Breast epithelium (tissue), 4 donors: ENCODE measurements around the gene ERF. TPM values are rescaled to one million over a fixed set of nuclear protein-coding genes. Genes with fewer than 3 reads are reported as not detected.

Source experiments
- DNase-seq, 2 donors: peaks; one replicate each; pipeline ENCODE4 v3.0.0-alpha.2; 2019; ENCODE audit warnings: low spot score in 2 of 2
- H3K27ac ChIP-seq, 2 donors: fragments of 200-600 bp; sonication (generic) in 1 of 2; one replicate each; pipeline ENCODE4 v1.5.1; 2016 to 2019; ENCODE audit warnings: mild to moderate bottlenecking in 1 of 2
- H3K27me3 ChIP-seq, 2 donors: fragments of 200-600 bp; sonication (generic) in 1 of 2; one replicate each; pipeline versions ENCODE4 v1.5.1 to v1.6.0; 2017 to 2019; ENCODE audit warnings: control low read depth in 1 of 2, mild to moderate bottlenecking in 1 of 2
- H3K36me3 ChIP-seq: fragments of 200-600 bp; one replicate; pipeline ENCODE4 v1.5.1; 2019
- H3K4me1 ChIP-seq, 2 donors: fragments of 200-600 bp; sonication (generic); one replicate each; pipeline ENCODE4 v1.5.1; 2016 to 2019; ENCODE audit warnings: control low read depth in 1 of 2
- H3K4me3 ChIP-seq, 3 donors: fragments of 200-600 bp; sonication (generic); 1 replicate in 2 of 3; 2 replicates in 1 of 3; pipeline ENCODE4 v1.5.1; 2016 to 2019; ENCODE audit warnings: mild to moderate bottlenecking in 3 of 3, moderate library complexity in 2 of 3
- H3K9me3 ChIP-seq, 2 donors: fragments of 200-600 bp; sonication (generic) in 1 of 2; one replicate each; pipeline ENCODE4 v1.5.1; 2016 to 2019; ENCODE audit warnings: control low read depth in 1 of 2
- POLR2A ChIP-seq: fragments of 450-650 bp; IDR thresholded peaks from one replicate; pipeline ENCODE4 v1.6.1; 2016; ENCODE audit warnings: antibody characterized with exemption, mild to moderate bottlenecking, moderate library complexity
- POLR2AphosphoS5 ChIP-seq, 3 donors: sonication (generic); formaldehyde crosslinking; IDR thresholded peaks; one replicate each; pipeline ENCODE4 v1.6.1; 2017; ENCODE audit warnings: antibody characterized with exemption in 3 of 3
- intact Hi-C: fragments of 100-400 bp; cut with DNase I; formaldehyde crosslinking; loops from one replicate; pipeline ENCODE4 v1.15.1; 2023; ENCODE audit warnings: low total_unique reads
- total RNA-seq, 3 donors: library from RNA; depleted of rRNA; stranded (reverse); fragments of >200 nt; gene quantifications; one replicate each; pipeline ENCODE4 v1.1.0, GENCODE V29; 2016
- TF ChIP-seq, protein P1 (sequence below), 3 donors: fragments of 450-650 bp; IDR thresholded peaks; one replicate each; pipeline ENCODE4 v1.5.1; 2016 to 2017; ENCODE audit warnings: antibody characterized with exemption in 3 of 3, mild to moderate bottlenecking in 3 of 3, moderate library complexity in 3 of 3

ERF gene
- total RNA-seq, 3 donors from 2014 or later = 11.4 to 38.6 (median 24.3) TPM

GRCh38 chr19:42287017-42287826 is 32.3 kb upstream of the ERF start:
- intact Hi-C loops = no loop called here
- DNase-seq = no peak
- H3K27ac ChIP-seq = peak overlapping the region; percentile 79 to 100

GRCh38 chr19:42286349-42287016 is 31.6 kb upstream of the ERF start:
- Histone ChIP-seq H3K9me3 (no peaks in the 10 kb centered on the region), H3K4me3 (peak overlapping the region; percentile 11 to 92 (median 22)), H3K27me3 (no peaks in the 10 kb centered on the region), H3K36me3 (no peaks in the 10 kb centered on the region), H3K27ac (peak overlapping the region; percentile 79 to 100), H3K4me1 (peaks cover 10 to 24% of the 10 kb centered on the region in 2 donors)
- intact Hi-C loops = no loop called here
- no peak for DNase-seq
- TF ChIP-seq POLR2AphosphoS5 (IDR thresholded peaks at IDR 0.05) = no peak
- no peak for TF ChIP-seq POLR2A
- TF ChIP-seq, protein P1, sequence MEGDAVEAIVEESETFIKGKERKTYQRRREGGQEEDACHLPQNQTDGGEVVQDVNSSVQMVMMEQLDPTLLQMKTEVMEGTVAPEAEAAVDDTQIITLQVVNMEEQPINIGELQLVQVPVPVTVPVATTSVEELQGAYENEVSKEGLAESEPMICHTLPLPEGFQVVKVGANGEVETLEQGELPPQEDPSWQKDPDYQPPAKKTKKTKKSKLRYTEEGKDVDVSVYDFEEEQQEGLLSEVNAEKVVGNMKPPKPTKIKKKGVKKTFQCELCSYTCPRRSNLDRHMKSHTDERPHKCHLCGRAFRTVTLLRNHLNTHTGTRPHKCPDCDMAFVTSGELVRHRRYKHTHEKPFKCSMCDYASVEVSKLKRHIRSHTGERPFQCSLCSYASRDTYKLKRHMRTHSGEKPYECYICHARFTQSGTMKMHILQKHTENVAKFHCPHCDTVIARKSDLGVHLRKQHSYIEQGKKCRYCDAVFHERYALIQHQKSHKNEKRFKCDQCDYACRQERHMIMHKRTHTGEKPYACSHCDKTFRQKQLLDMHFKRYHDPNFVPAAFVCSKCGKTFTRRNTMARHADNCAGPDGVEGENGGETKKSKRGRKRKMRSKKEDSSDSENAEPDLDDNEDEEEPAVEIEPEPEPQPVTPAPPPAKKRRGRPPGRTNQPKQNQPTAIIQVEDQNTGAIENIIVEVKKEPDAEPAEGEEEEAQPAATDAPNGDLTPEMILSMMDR (IDR thresholded peaks at IDR 0.05) = no peak

More at GRCh38 chr19:42287017-42287826, 32.3 kb upstream of the ERF start:
- TF ChIP-seq POLR2AphosphoS5 (IDR thresholded peaks at IDR 0.05) = no peak
- TF ChIP-seq, protein P1 (IDR thresholded peaks at IDR 0.05) = no peak
- no peak for TF ChIP-seq POLR2A
- Histone ChIP-seq H3K9me3 (no peaks in the 10 kb centered on the region), H3K4me1 (peaks cover 7 to 19% of the 10 kb centered on the region in 2 donors), H3K27me3 (no peaks in the 10 kb centered on the region), H3K4me3 (no peak overlapping the region), H3K36me3 (no peaks in the 10 kb centered on the region)

DNA sequence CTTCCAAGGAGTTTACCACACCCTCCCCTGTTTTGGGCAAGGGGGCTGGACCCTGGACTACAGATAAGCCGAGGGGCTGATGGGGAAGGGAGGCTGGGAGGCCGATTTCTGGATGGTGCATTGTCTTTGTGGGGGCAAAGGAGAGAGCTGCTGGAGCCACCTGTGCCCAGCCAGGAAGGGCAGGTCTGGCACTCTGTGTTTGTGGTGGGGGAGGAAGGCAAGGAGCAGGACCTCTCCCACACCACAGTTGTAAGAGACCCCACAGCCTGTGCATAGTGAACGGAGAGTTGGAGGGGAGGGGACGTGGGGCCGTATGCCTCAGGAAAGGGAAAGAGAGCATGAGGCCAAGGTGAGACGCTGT is 31.0 kb upstream of the ERF start:
- H3K4me1 ChIP-seq = peaks cover 15 to 29% of the 10 kb centered on the region in 2 donors
- H3K27me3 ChIP-seq = no peaks in the 10 kb centered on the region
- intact Hi-C loops = no loop called here
- H3K27ac ChIP-seq = peak overlapping the region; percentile 79 to 100
- TF ChIP-seq POLR2A (no peak), POLR2AphosphoS5 (IDR thresholded peaks at IDR 0.05) (no peak)
- TF ChIP-seq, protein P1 (IDR thresholded peaks at IDR 0.05) = no peak
- no peaks in the 10 kb centered on the region for H3K36me3 ChIP-seq
- H3K4me3 ChIP-seq = peak overlapping the region; percentile 11 to 92 (median 67)
- H3K9me3 ChIP-seq = no peaks in the 10 kb centered on the region
- no peak for DNase-seq

- Histone ChIP-seq H3K36me3 (no peaks in the 10 kb centered on the region), H3K27ac (peak overlapping the region; percentile 79 to 100), H3K27me3 (no peaks in the 10 kb centered on the region), H3K4me3 (peak overlapping the region; percentile 61 to 92 (median 67)), H3K4me1 (peaks cover 17 to 30% of the 10 kb centered on the region in 2 donors), H3K9me3 (no peaks in the 10 kb centered on the region)
- DNase-seq = no peak
- TF ChIP-seq, protein P1 (IDR thresholded peaks at IDR 0.05) = no peak
- no peak for TF ChIP-seq POLR2A
- no peak for TF ChIP-seq POLR2AphosphoS5 (IDR thresholded peaks at IDR 0.05)
- intact Hi-C loops = no loop called here
These were observed 30.6 kb upstream of the ERF start for GRCh38 chr19:42285541-42285941.
